Skeletal muscle satellite cell (primary cell): Measurements from ENCODE around the gene KCND2. TPM values are rescaled to one million over a fixed set of nuclear protein-coding genes. Genes with fewer than 3 reads are reported as not detected.

Experiments
- H3K27me3 ChIP-seq: 2 replicates; pipeline ENCODE4 v1.7.0; 2013; ENCODE audit warnings: low read length; ENCODE audit not compliant: control insufficient read depth, insufficient read depth
- H3K36me3 ChIP-seq: 2 replicates; pipeline ENCODE4 v1.7.0; 2013; ENCODE audit warnings: mild to moderate bottlenecking, control low read depth, low read length; ENCODE audit not compliant: insufficient read depth
- H3K4me1 ChIP-seq: 2 replicates; pipeline ENCODE4 v1.7.0; 2013; ENCODE audit warnings: low read length; ENCODE audit not compliant: control insufficient read depth, insufficient read depth
- H3K4me2 ChIP-seq: 2 replicates; pipeline ENCODE4 v1.7.0; 2013; ENCODE audit warnings: mild to moderate bottlenecking, low read length
- H3K4me3 ChIP-seq: 2 replicates; pipeline ENCODE4 v1.7.0; 2013; ENCODE audit warnings: low read length
- H3K9ac ChIP-seq: 2 replicates; pipeline ENCODE4 v1.7.0; 2013; ENCODE audit warnings: mild to moderate bottlenecking, low read depth, low read length, moderate library complexity
- H3K9me3 ChIP-seq: replicated peaks from 2 replicates; pipeline ENCODE4 v1.7.0; 2013; ENCODE audit warnings: mild to moderate bottlenecking, control low read depth, low read length
- small RNA-seq: library from RNA; depleted of rRNA; stranded (forward); fragments of <200 nt; gene quantifications from one replicate; pipeline ENCODE3, GENCODE V24; 2012

KCND2 gene

GRCh38 chr7:120797026-120797645 is 524.2 kb downstream of the KCND2 start:
- Histone ChIP-seq H3K9ac (no peak overlapping the region), H3K36me3 (no peaks in the 10 kb centered on the region), H3K4me2 (no peak overlapping the region), H3K27me3 (no peaks in the 10 kb centered on the region), H3K9me3 (no peaks in the 10 kb centered on the region), H3K4me1 (peaks cover 6% of the 10 kb centered on the region), H3K4me3 (no peak overlapping the region)

DNA sequence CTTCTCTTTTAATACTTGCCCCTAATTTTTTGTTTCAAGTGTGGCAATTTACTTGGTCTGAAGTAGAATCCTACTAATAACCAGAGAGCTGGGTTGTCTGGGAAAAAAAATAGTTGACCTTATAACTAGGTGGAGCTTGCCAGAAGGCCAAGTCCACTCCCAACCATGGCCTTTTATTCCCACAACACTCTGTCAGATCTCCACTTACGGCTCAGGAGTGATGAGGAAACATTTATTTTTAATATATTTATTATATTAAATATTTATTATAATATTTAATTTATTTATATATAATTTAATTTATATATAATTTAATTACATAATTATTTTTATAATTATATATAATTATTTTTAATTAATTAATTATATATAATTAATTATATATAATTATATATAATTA is 526.2 kb downstream of the KCND2 start:
- Histone ChIP-seq H3K4me3 (no peak overlapping the region), H3K27me3 (no peaks in the 10 kb centered on the region), H3K9me3 (no peaks in the 10 kb centered on the region), H3K36me3 (no peaks in the 10 kb centered on the region), H3K4me2 (no peak overlapping the region), H3K4me1 (peaks cover 2% of the 10 kb centered on the region), H3K9ac (no peak overlapping the region)

Small RNA genes within 50 kb of the gene (small RNA-seq; reads per million reads assigned to genes)
- gene RNU6-581P, result not detected
